Neural crest cell (in vitro differentiated cells): ENCODE results near the gene TAF4. TPM values are rescaled to one million over a fixed set of nuclear protein-coding genes. Genes with fewer than 3 reads are reported as not detected.

Source experiments
- DNase-seq: peaks from one replicate; pipeline ENCODE4 v3.0.0; 2021; ENCODE audit warnings: low read depth, mixed read lengths, low spot score
- H3K27ac Mint-ChIP-seq: one replicate; pipeline ENCODE4 v1.8.0; 2021; ENCODE audit warnings: mild to moderate bottlenecking, mixed read lengths; ENCODE audit not compliant: unreplicated experiment
- H3K27me3 Mint-ChIP-seq: 2 replicates; pipeline ENCODE4 v1.8.0; 2021; ENCODE audit warnings: low read depth, mild to moderate bottlenecking, mixed read lengths
- H3K36me3 Mint-ChIP-seq: 2 replicates; pipeline ENCODE4 v1.8.0; 2021; ENCODE audit warnings: low read depth, mild to moderate bottlenecking, mixed read lengths
- H3K4me1 Mint-ChIP-seq: 2 replicates; pipeline ENCODE4 v1.8.0; 2021; ENCODE audit warnings: mixed read lengths
- H3K4me3 Mint-ChIP-seq: one replicate; pipeline ENCODE4 v1.8.0; 2021; ENCODE audit warnings: mild to moderate bottlenecking, mixed read lengths
- H3K9me3 Mint-ChIP-seq: 2 replicates; pipeline ENCODE4 v1.8.0; 2021; ENCODE audit warnings: mixed read lengths
- CTCF ChIP-seq: fragments of 200-600 bp; sonication (generic); conservative IDR thresholded peaks from 2 replicates; pipeline ENCODE4 v1.5.0; 2021; ENCODE audit warnings: antibody characterized with exemption, mild to moderate bottlenecking
- total RNA-seq: library from RNA; stranded (reverse); gene quantifications from 2 replicates; pipeline ENCODE4 v1.2.1, GENCODE V29; 2021

The TAF4 gene
- total RNA-seq, 1 donor from 2014 or later: 33.6 TPM

GRCh38 chr20:61927826-61928541, 137.7 kb downstream of the TAF4 start:
- Mint-ChIP-seq H3K36me3 (no peaks in the 10 kb centered on the region), H3K4me1 (no peaks in the 10 kb centered on the region), H3K27ac (no peak overlapping the region), H3K9me3 (no peaks in the 10 kb centered on the region), H3K27me3 (no peaks in the 10 kb centered on the region), H3K4me3 (no peak overlapping the region)
- no peak for TF ChIP-seq CTCF
- no peak for DNase-seq

- no peak overlapping the region for H3K4me3 Mint-ChIP-seq
- H3K4me1 Mint-ChIP-seq: no peaks in the 10 kb centered on the region
- H3K9me3 Mint-ChIP-seq: no peaks in the 10 kb centered on the region
- no peaks in the 10 kb centered on the region for H3K36me3 Mint-ChIP-seq
- TF ChIP-seq CTCF: no peak
- no peak for DNase-seq
- H3K27me3 Mint-ChIP-seq: no peaks in the 10 kb centered on the region
- no peak overlapping the region for H3K27ac Mint-ChIP-seq
Measured at GRCh38 chr20:61927193-61927825, 138.4 kb downstream of the TAF4 start.

GRCh38 chr20:61926796-61927192, 138.9 kb downstream of the TAF4 start:
- DNase-seq: no peak
- H3K36me3 Mint-ChIP-seq: no peaks in the 10 kb centered on the region
- H3K27ac Mint-ChIP-seq: no peak overlapping the region
- no peak overlapping the region for H3K4me3 Mint-ChIP-seq
- no peaks in the 10 kb centered on the region for H3K27me3 Mint-ChIP-seq
- H3K9me3 Mint-ChIP-seq: no peaks in the 10 kb centered on the region
- H3K4me1 Mint-ChIP-seq: no peaks in the 10 kb centered on the region
- no peak for TF ChIP-seq CTCF

- DNase-seq: no peak
- H3K27ac Mint-ChIP-seq: no peak overlapping the region
- H3K4me3 Mint-ChIP-seq: no peak overlapping the region
- no peak for TF ChIP-seq CTCF
- no peaks in the 10 kb centered on the region for H3K9me3 Mint-ChIP-seq
- no peaks in the 10 kb centered on the region for H3K4me1 Mint-ChIP-seq
- no peaks in the 10 kb centered on the region for H3K27me3 Mint-ChIP-seq
- H3K36me3 Mint-ChIP-seq: no peaks in the 10 kb centered on the region
Measured at GRCh38 chr20:61926253-61926613, 139.4 kb downstream of the TAF4 start.

GRCh38 chr20:61925555-61926252, 140.0 kb downstream of the TAF4 start:
- H3K9me3 Mint-ChIP-seq: no peaks in the 10 kb centered on the region
- H3K27me3 Mint-ChIP-seq: no peaks in the 10 kb centered on the region
- no peak overlapping the region for H3K27ac Mint-ChIP-seq
- no peak for TF ChIP-seq CTCF
- DNase-seq: no peak
- H3K36me3 Mint-ChIP-seq: no peaks in the 10 kb centered on the region
- H3K4me3 Mint-ChIP-seq: no peak overlapping the region
- no peaks in the 10 kb centered on the region for H3K4me1 Mint-ChIP-seq
